Activated naive CD4-positive, alpha-beta T cell treated with anti-CD3 and anti-CD28 coated beads, Interleukin-2, amount 50 U/mL, for 24 hours (primary cell): Measurements from ENCODE around the gene EIF6.
"Not testable (repeated sequence)": the region's sequence is repeated elsewhere in the genome, so short reads cannot be mapped to it uniquely, and the experiment has no call there.

Experiments
- H3K27ac Mint-ChIP-seq: one replicate; pipeline ENCODE4 v1.8.0; 2021; ENCODE audit warnings: mild to moderate bottlenecking, mixed read lengths
- H3K27me3 Mint-ChIP-seq: one replicate; pipeline ENCODE4 v1.8.0; 2021; ENCODE audit warnings: mixed read lengths
- H3K36me3 Mint-ChIP-seq: one replicate; pipeline ENCODE4 v1.8.0; 2021; ENCODE audit warnings: mixed read lengths
- H3K4me1 Mint-ChIP-seq: one replicate; pipeline ENCODE4 v1.8.0; 2021; ENCODE audit warnings: mixed read lengths
- H3K4me3 Mint-ChIP-seq: one replicate; pipeline ENCODE4 v1.8.0; 2021; ENCODE audit warnings: mild to moderate bottlenecking, mixed read lengths
- H3K9me3 Mint-ChIP-seq: one replicate; pipeline ENCODE4 v1.8.0; 2021; ENCODE audit warnings: mixed read lengths

Gene EIF6

DNA sequence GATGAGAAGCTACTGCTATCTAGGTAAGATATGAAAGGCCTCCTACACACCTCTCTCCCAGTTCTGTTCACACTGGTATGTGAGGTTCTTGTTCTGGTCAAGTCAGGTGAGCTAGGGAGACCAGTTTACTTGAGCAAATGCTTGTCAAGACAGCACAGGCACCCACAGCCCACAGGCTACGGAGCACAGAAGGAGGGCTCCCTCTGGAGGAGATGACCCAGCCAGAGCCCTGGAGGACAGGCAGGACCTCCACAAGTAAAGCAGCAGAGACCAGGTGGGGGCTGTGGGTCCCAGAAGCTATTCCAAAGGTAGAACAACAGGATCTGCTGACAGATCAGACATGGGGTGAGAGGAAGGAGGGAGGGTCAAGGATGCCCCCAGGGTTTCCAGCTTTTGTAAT lies 19.8 kb downstream of the EIF6 start:
- Mint-ChIP-seq H3K4me3 (no peak overlapping the region), H3K36me3 (peaks cover 13% of the 10 kb centered on the region), H3K4me1 (peaks cover 14% of the 10 kb centered on the region), H3K27me3 (no peaks in the 10 kb centered on the region), H3K27ac (no peak overlapping the region), H3K9me3 (no peaks in the 10 kb centered on the region)

DNA sequence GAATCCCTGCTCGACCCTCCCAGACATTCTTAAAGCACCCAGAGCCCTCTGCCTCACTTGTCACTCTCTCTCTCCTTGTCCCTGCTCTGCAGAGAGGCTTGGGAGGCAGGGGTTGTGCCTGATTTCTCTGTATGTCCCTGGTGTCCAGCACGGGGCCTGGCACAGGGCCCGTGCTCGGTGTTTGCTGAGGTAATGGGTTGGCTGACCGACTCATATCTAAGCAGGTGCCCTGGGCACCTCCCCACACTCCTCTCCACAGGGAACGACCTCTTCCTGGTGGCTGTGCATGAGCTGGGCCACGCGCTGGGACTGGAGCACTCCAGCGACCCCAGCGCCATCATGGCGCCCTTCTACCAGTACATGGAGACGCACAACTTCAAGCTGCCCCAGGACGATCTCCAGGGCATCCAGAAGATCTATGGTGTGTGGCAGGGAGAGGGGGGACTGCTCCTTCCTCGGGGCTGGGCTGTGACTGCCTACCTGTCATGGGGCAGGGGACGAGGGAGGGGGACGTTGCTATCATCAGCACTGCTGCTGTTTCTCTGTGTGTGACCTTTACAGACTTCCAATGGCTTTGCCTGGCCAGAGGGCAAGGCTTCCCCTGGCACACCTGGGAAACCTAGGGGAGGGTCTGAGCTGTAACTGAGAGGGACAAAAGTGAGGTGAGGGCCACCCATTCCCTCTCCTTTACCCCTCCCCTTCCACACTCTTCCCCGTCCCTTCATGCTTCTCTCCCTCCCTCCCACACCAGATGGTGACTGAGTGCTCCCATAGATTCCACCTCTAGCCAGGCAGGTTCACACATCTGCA lies 20.8 kb downstream of the EIF6 start:
- Mint-ChIP-seq H3K4me1 (peaks cover 14% of the 10 kb centered on the region), H3K36me3 (peaks cover 14% of the 10 kb centered on the region), H3K4me3 (no peak overlapping the region), H3K9me3 (no peaks in the 10 kb centered on the region), H3K27me3 (no peaks in the 10 kb centered on the region), H3K27ac (no peak overlapping the region)

DNA sequence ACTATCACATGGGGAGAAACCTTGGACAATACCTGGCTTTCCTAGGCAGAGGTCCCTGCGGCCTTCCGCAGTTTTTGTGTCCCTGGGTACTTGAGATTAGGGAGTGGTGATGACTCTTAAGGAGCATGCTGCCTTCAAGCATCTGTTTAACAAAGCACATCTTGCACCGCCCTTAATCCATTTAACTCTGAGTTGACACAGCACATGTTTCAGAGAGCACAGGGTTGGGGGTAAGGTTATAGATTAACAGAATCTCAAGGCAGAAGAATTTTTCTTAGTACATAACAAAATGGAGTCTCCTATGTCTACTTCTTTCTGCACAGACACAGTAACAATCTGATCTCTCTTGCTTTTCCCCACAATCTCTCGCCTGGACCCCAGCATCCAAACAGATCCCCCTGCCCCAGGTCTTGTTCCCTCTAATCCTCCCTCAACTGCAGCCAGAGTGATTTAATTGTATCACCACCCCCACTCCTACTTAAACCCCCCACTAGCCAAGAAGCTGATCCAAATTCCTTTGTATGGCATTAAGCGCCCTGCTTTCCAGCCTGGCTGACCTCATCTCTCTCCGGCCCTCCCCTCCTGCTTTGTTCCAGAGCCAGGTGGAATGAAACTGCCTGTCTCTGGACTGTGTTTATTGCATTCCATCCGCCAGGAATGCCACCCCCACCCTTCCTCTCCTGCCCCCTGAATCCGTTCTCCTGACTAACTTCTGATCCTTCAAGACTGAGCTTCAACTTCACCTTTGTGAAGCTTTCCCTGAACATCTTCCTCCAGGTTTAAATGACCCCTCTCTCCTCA lies 21.6 kb downstream of the EIF6 start:
- H3K4me1 Mint-ChIP-seq, result peaks cover 14% of the 10 kb centered on the region
- not testable (repeated sequence) for H3K9me3 Mint-ChIP-seq, H3K27me3 Mint-ChIP-seq, H3K27ac Mint-ChIP-seq, H3K4me3 Mint-ChIP-seq
- peaks cover 16% of the 10 kb centered on the region for H3K36me3 Mint-ChIP-seq

DNA sequence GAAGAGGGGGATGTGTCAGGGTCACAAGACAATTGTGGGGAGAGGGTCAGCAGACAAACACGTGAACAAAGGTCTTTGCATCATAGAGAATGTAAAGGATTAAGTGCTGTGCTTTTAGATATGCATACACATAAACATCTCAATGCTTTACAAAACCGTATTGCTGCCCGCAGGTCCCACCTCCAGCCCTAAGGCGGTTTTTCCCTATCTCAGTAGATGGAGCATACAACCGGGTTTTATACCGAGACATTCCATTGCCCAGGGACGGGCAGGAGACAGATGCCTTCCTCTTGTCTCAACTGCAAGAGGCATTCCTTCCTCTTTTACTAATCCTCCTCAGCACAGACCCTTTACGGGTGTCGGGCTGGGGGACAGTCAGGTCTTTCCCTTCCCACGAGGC lies 22.3 kb downstream of the EIF6 start:
- not testable (repeated sequence) for H3K27ac Mint-ChIP-seq, H3K4me3 Mint-ChIP-seq, H3K9me3 Mint-ChIP-seq, H3K27me3 Mint-ChIP-seq
- Mint-ChIP-seq H3K36me3 (peaks cover 16% of the 10 kb centered on the region), H3K4me1 (peaks cover 14% of the 10 kb centered on the region)

DNA sequence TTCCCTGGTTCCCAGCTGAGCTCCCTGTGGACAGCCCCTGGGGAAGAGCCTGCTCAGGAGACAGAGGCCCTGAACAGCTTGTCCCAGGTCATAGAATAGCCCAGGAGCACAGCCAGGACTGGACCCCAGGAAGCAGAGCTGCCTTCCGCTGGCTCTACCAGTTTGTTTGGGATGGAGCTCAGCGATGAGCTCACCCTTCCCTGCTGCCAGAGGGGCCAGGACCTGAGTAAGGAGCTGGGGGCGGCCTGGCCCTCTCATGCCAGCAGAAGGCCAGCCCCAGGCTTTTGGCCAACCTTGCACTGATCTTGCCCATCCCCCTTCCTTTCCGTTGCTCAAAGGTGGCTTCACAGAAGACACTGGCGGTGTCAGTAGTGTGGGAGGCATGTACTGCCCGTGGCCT lies 24.1 kb downstream of the EIF6 start:
- Mint-ChIP-seq H3K27ac (no peak overlapping the region), H3K4me3 (no peak overlapping the region), H3K9me3 (no peaks in the 10 kb centered on the region), H3K4me1 (peaks cover 8% of the 10 kb centered on the region), H3K36me3 (peaks cover 18% of the 10 kb centered on the region), H3K27me3 (no peaks in the 10 kb centered on the region)

DNA sequence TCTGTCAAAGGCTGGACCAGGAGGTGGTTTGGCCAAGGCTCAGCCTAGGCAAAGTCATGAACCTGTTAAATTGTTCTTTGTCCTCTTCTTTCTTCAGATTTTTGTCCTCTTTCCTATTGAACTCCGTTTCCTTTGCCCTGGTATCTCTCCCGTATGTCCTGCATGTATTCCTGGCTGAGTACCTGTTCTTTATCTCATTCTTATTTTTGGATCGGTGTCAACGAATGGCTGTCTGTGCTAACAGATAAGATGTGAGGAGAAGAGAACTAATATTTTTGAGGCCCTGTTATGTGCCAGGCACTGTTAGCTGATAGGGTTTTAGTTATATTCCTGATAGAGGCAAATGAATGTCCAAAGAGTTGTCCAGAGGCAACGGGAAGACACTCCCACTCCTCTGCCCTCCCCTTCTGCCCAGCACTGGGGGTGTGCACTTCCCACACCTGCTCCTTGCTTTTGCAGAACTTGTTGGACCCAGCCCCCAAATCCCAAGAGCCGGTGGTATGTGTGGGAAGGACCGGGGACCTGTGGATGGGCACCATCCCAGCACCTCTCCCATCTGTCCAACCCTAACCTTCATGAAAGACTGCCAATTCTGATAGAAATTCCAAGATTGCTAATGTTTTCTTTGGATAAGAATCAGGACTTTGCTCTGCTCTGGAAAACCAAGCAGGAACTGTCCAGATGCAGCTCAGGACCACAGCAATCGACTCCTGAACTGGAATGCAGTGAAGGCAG lies 27.2 kb downstream of the EIF6 start:
- Mint-ChIP-seq H3K9me3 (no peaks in the 10 kb centered on the region), H3K4me3 (no peak overlapping the region), H3K27me3 (no peaks in the 10 kb centered on the region), H3K36me3 (peaks cover 12% of the 10 kb centered on the region), H3K4me1 (peaks cover 3% of the 10 kb centered on the region), H3K27ac (no peak overlapping the region)

DNA sequence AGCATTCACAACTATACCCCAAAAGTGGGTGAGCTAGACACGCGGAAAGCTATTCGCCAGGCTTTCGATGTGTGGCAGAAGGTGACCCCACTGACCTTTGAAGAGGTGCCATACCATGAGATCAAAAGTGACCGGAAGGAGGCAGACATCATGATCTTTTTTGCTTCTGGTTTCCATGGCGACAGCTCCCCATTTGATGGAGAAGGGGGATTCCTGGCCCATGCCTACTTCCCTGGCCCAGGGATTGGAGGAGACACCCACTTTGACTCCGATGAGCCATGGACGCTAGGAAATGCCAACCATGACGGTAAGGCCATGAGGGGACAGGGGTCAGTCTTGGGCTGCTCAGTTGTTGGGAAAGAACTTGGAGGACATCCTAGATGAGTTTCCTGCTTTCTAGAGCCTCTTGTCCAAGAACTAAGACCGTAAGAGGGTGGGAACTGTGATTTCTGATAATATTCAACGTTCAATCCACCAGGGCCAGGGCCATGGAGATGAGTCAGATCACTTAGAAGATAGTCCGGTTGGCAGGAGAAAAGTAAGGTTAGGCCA lies 30.0 kb downstream of the EIF6 start:
- Mint-ChIP-seq H3K4me3 (no peak overlapping the region), H3K27me3 (no peaks in the 10 kb centered on the region), H3K36me3 (peaks cover 12% of the 10 kb centered on the region), H3K27ac (no peak overlapping the region), H3K9me3 (no peaks in the 10 kb centered on the region), H3K4me1 (peaks cover 14% of the 10 kb centered on the region)

DNA sequence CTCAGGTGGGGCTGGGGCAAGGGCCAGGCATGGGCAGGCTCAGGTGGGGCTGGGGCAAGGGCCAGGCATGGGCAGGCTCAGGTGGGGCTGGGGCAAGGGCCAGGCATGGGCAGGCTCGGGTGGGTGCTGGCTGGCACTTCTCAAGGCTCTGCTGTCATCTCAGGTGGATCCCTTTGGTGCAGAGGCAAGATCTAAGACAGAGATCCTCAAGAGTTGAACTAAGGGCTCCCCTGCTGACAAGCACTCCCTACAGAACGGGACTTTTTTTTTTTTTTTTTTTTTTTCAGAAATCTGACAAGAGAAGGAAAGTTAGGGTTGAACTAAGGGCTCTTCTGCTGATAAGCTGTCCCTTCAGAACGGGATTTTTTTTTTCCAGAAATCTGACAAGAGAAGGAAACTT lies 31.6 kb downstream of the EIF6 start:
- Mint-ChIP-seq H3K4me1 (peaks cover 14% of the 10 kb centered on the region), H3K36me3 (peaks cover 8% of the 10 kb centered on the region), H3K9me3 (no peaks in the 10 kb centered on the region), H3K27me3 (no peaks in the 10 kb centered on the region), H3K4me3 (no peak overlapping the region), H3K27ac (no peak overlapping the region)

DNA sequence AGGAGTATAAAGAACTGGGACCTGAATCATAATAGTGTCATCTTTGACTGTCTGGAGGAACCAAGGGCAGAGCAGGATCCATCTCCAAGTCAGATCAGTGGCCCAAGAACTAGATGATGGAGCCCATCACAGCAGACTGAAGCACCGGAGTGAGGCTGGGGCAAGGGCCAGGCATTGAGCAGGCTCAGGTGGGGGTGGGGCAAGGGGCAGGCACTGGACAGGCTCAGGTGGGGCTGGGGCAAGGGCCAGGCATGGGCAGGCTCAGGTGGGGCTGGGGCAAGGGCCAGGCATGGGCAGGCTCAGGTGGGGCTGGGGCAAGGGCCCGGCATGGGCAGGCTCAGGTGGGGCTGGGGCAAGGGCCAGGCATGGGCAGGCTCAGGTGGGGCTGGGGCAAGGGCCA lies 32.0 kb downstream of the EIF6 start:
- not testable (repeated sequence) for H3K27me3 Mint-ChIP-seq, H3K36me3 Mint-ChIP-seq, H3K9me3 Mint-ChIP-seq
- Mint-ChIP-seq H3K4me3 (peak overlapping the region; percentile 2), H3K27ac (peak overlapping the region; percentile 52), H3K4me1 (peaks cover 14% of the 10 kb centered on the region)

DNA sequence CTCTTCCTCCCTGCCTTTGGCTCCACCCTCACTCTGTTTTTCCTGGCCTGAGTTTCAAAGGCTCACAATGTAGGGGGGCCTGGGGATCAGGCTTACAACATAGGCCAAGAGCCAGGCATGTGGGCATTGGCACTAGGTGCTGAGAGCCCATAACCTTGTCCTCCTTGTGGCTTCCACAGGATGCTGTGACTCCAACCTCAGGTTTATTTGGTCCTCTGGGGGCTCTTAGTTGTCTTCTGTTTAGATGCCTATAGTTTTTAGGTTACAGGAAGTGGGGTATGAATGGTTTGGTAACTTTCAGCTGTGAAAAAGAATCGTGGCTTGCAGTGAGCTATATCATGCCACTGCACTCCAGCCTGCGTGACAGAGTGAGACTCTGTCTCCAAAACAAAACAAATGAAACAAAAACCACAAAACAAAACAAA lies 32.5 kb downstream of the EIF6 start:
- H3K9me3 Mint-ChIP-seq, result no peaks in the 10 kb centered on the region
- peaks cover 9% of the 10 kb centered on the region for H3K36me3 Mint-ChIP-seq
- no peaks in the 10 kb centered on the region for H3K27me3 Mint-ChIP-seq
- H3K27ac Mint-ChIP-seq, result no peak overlapping the region
- H3K4me3 Mint-ChIP-seq, result peak overlapping the region; percentile 2
- H3K4me1 Mint-ChIP-seq, result peaks cover 14% of the 10 kb centered on the region

DNA sequence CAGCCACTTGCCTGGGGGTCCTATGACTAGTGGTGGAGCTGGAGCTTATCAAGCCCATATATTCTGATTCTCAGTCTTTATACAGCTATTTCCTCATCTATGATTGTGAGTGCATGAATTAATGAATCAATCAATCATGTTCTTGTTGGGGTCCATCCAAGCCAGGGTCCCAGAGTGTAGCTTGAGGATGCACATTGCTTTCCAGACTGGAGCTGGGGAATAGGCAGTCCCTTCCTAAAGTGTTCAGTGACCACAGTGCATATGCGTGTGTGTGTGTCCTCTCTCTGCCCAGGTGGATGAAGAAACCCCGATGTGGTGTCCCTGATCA lies 33.0 kb downstream of the EIF6 start:
- Mint-ChIP-seq H3K4me1 (peaks cover 14% of the 10 kb centered on the region), H3K36me3 (peaks cover 9% of the 10 kb centered on the region), H3K27ac (no peak overlapping the region), H3K4me3 (no peak overlapping the region), H3K27me3 (no peaks in the 10 kb centered on the region), H3K9me3 (no peaks in the 10 kb centered on the region)

DNA sequence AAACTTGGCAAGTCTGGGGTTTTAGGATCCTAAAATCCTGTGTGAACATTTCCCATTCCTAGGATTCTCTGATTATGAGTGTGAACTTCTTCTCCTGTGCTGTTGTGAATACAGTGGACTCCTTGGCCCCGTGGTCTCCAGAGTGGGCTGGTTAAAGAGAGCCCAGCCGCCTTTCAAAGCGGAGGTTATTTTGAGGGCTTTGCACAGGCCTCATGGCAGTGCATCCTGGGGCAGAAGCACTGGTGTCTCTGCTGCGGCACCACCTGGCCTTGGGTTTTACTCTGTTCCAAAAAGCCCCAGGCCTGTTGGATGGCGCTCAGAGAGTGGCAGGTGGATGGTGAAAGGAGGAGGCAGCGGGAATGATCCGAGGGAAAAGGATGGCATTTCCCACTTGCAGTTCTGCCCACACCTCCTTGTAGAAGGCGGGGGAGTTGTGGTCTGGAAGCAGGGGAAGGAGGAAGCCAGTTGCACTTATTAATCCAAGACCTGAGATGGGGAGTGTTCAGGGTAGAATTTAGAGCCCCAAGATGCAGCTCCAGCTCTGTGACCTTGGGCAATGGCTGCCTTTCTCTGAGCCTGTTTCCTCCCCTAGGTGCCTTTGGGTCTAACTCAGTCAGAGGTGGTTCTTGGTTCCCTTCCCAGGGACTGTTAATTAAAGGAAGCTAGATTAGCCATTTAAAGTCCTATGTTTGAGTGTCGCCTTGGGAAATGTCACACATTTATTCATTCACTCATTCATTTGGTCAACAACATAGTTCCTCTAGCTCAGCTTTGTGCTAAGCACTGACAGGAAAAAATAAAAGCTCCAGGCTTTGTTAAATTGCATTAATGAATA lies 35.7 kb downstream of the EIF6 start:
- no peaks in the 10 kb centered on the region for H3K9me3 Mint-ChIP-seq
- H3K36me3 Mint-ChIP-seq, result peaks cover 3% of the 10 kb centered on the region
- no peaks in the 10 kb centered on the region for H3K27me3 Mint-ChIP-seq
- H3K4me1 Mint-ChIP-seq, result peaks cover 14% of the 10 kb centered on the region
- no peak overlapping the region for H3K27ac Mint-ChIP-seq
- no peak overlapping the region for H3K4me3 Mint-ChIP-seq

DNA sequence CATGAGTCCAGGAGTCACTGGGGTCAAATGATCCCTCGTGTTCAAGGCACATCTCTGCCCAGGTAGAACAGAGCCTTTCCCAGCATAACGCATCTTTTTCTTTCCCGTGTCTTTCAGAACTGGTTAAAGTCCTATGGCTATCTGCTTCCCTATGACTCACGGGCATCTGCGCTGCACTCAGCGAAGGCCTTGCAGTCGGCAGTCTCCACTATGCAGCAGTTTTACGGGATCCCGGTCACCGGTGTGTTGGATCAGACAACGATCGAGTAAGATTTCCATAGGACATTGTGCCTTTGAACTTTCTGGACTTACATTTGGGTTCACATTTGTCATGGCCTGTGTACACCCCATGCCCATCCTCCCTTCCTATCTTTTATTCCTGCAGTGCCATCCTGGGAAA lies 37.8 kb downstream of the EIF6 start:
- Mint-ChIP-seq H3K27ac (no peak overlapping the region), H3K36me3 (peaks cover 3% of the 10 kb centered on the region), H3K9me3 (no peaks in the 10 kb centered on the region), H3K27me3 (no peaks in the 10 kb centered on the region), H3K4me3 (no peak overlapping the region), H3K4me1 (peaks cover 4% of the 10 kb centered on the region)

DNA sequence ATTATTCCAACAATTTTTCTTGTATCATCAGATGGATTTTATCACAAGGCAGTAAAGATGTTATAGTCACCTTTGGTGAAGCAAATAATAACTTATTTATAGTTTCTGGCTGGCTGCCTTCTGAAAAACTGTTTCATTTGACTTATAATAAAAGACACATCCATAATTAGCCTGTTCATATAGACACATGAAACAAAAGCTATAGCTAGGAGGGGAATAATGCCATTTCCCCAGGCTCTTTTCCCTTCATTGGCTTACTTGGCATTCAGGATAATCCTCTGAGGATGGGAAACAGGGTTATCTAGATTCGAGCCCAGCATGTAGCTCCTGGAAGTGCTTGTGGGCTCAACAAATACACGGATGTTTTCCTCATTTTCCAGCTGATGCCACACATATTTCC lies 40.6 kb downstream of the EIF6 start:
- H3K4me1 Mint-ChIP-seq, result no peaks in the 10 kb centered on the region
- no peak overlapping the region for H3K27ac Mint-ChIP-seq
- no peaks in the 10 kb centered on the region for H3K27me3 Mint-ChIP-seq
- peaks cover 8% of the 10 kb centered on the region for H3K36me3 Mint-ChIP-seq
- H3K4me3 Mint-ChIP-seq, result no peak overlapping the region
- H3K9me3 Mint-ChIP-seq, result no peaks in the 10 kb centered on the region

DNA sequence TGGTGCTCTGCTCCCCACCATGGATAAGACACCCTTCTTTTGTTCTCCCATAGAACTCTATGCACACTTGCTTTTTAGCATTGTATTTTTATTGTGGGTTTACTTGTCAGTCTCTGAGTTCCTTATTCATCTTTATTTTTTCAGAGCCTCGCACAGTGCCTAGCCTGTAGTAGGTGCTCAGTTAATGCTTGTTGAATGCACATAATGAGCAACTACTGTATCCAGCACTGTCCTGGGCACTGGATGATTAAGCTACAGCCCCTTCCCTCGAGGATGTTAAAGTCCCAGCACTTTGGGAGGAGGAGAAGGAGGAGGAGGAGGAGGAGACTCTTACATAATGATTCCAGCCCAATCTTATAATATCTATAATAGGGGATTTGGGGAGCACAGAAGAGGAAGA lies 41.3 kb downstream of the EIF6 start:
- Mint-ChIP-seq H3K36me3 (peaks cover 9% of the 10 kb centered on the region), H3K4me3 (no peak overlapping the region), H3K27ac (no peak overlapping the region), H3K4me1 (no peaks in the 10 kb centered on the region), H3K27me3 (no peaks in the 10 kb centered on the region), H3K9me3 (no peaks in the 10 kb centered on the region)
